ENCODE measurements around the gene CHRNA9. TPM values are rescaled to one million over a fixed set of nuclear protein-coding genes. Genes with fewer than 3 reads are reported as not detected.
"Not testable (repeated sequence)": the region's sequence is repeated elsewhere in the genome, so short reads cannot be mapped to it uniquely, and the experiment has no call there.

Gene CHRNA9
- total and polyA plus RNA-seq, 2 experiments from 2014 or later = 0.58 to 5.7 TPM

- not testable (repeated sequence) for H3K4me3 Mint-ChIP-seq; H3K79me2 ChIP-seq (replicated peaks; ENCODE audit: insufficient read depth); ATAC-seq; H3K27ac Mint-ChIP-seq; H3F3A ChIP-seq (replicated peaks; ENCODE audit: low read depth); H3K4me2 ChIP-seq; H3K4me3 ChIP-seq; DNase-seq (ENCODE audit: low spot score); H3K36me3 ChIP-seq (ENCODE audit: insufficient read depth); H3K9me3 Mint-ChIP-seq; H3K27me3 ChIP-seq (ENCODE audit: insufficient read depth); H3K27ac ChIP-seq (ENCODE audit: low read depth); H3K4me1 ChIP-seq (ENCODE audit: insufficient read depth); H3K9me2 ChIP-seq (ENCODE audit: insufficient read depth); H4K20me1 ChIP-seq (replicated peaks; ENCODE audit: insufficient read depth); H3K36me3 Mint-ChIP-seq (ENCODE audit: low read depth)
- peak overlapping the region; percentile 47; the same call in 1 of the 2 replicates for H2AFZ ChIP-seq
- Mint-ChIP-seq H3K4me1 (peaks cover 15% of the 10 kb centered on the region), H3K27me3 (ENCODE audit: insufficient read depth, low read depth, poor library complexity) (peaks cover 12% of the 10 kb centered on the region)
These were observed 57.1 kb downstream of the CHRNA9 start for GRCh38 chr4:40392241-40392640.

DNA sequence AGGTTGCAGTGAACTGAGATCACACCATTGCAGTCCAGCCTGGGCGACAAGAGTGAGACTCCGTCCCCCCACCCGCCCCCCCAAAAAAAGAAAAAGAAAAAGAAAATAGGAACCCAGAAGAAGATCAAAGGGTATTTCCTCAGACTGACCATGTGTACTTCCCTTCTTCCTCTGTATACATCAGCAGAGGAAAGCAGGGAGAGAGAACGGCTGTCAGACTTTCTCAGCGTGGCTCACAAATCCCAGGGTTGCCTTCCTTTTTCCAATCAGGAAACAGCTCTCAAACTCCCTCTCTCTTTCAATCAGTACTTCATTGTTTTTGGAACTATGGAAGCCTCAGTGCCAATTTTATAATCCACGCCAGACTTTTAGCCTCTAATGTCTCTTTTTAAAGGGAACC lies 59.1 kb downstream of the CHRNA9 start:
- no peaks in the 10 kb centered on the region for H3K27me3 ChIP-seq (ENCODE audit: insufficient read depth)
- H3F3A ChIP-seq (replicated peaks; ENCODE audit: low read depth) = no peaks in the 10 kb centered on the region
- TF ChIP-seq JUNB (IDR thresholded peaks at IDR 0.05; ENCODE audit: unreplicated experiment) = no peak
- TF ChIP-seq NANOG (IDR thresholded peaks at IDR 0.05; ENCODE audit: borderline replicate concordance) = no peak
- TF ChIP-seq ZNF331 (CRISPR knock-in tag; IDR thresholded peaks at IDR 0.05; ENCODE audit: low read depth) = no peak
- no peak for TF ChIP-seq EZH2 (IDR thresholded peaks at IDR 0.05; ENCODE audit: low read depth, unreplicated experiment)
- no peak for TF ChIP-seq POLR2AphosphoS5 (IDR thresholded peaks at IDR 0.05; ENCODE audit: low read depth)
- TF ChIP-seq STAT1 (IDR thresholded peaks at IDR 0.05; ENCODE audit: unreplicated experiment) = no peak
- no peak for TF ChIP-seq CTCF (conservative IDR thresholded peaks at IDR 0.05; ENCODE audit: low read depth in 2 of 2)
- TF ChIP-seq, protein P1, sequence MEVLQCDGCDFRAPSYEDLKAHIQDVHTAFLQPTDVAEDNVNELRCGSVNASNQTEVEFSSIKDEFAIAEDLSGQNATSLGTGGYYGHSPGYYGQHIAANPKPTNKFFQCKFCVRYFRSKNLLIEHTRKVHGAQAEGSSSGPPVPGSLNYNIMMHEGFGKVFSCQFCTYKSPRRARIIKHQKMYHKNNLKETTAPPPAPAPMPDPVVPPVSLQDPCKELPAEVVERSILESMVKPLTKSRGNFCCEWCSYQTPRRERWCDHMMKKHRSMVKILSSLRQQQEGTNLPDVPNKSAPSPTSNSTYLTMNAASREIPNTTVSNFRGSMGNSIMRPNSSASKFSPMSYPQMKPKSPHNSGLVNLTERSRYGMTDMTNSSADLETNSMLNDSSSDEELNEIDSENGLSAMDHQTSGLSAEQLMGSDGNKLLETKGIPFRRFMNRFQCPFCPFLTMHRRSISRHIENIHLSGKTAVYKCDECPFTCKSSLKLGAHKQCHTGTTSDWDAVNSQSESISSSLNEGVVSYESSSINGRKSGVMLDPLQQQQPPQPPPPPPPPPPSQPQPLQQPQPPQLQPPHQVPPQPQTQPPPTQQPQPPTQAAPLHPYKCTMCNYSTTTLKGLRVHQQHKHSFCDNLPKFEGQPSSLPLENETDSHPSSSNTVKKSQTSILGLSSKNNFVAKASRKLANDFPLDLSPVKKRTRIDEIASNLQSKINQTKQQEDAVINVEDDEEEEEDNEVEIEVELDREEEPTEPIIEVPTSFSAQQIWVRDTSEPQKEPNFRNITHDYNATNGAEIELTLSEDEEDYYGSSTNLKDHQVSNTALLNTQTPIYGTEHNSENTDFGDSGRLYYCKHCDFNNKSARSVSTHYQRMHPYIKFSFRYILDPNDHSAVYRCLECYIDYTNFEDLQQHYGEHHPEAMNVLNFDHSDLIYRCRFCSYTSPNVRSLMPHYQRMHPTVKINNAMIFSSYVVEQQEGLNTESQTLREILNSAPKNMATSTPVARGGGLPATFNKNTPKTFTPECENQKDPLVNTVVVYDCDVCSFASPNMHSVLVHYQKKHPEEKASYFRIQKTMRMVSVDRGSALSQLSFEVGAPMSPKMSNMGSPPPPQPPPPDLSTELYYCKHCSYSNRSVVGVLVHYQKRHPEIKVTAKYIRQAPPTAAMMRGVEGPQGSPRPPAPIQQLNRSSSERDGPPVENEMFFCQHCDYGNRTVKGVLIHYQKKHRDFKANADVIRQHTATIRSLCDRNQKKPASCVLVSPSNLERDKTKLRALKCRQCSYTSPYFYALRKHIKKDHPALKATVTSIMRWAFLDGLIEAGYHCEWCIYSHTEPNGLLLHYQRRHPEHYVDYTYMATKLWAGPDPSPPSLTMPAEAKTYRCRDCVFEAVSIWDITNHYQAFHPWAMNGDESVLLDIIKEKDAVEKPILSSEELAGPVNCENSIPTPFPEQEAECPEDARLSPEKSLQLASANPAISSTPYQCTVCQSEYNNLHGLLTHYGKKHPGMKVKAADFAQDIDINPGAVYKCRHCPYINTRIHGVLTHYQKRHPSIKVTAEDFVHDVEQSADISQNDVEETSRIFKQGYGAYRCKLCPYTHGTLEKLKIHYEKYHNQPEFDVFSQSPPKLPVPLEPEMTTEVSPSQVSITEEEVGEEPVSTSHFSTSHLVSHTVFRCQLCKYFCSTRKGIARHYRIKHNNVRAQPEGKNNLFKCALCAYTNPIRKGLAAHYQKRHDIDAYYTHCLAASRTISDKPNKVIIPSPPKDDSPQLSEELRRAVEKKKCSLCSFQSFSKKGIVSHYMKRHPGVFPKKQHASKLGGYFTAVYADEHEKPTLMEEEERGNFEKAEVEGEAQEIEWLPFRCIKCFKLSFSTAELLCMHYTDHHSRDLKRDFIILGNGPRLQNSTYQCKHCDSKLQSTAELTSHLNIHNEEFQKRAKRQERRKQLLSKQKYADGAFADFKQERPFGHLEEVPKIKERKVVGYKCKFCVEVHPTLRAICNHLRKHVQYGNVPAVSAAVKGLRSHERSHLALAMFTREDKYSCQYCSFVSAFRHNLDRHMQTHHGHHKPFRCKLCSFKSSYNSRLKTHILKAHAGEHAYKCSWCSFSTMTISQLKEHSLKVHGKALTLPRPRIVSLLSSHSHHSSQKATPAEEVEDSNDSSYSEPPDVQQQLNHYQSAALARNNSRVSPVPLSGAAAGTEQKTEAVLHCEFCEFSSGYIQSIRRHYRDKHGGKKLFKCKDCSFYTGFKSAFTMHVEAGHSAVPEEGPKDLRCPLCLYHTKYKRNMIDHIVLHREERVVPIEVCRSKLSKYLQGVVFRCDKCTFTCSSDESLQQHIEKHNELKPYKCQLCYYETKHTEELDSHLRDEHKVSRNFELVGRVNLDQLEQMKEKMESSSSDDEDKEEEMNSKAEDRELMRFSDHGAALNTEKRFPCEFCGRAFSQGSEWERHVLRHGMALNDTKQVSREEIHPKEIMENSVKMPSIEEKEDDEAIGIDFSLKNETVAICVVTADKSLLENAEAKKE (CRISPR knock-in tag; IDR thresholded peaks at IDR 0.05) = no peak
- no peak for TF ChIP-seq CREB1 (CRISPR knock-in tag; IDR thresholded peaks at IDR 0.05; ENCODE audit: low read depth)
- TF ChIP-seq REST (IDR thresholded peaks at IDR 0.05; ENCODE audit: unreplicated experiment) = no peak
- TF ChIP-seq ZNF114 (CRISPR knock-in tag; IDR thresholded peaks at IDR 0.05) = no peak
- ATAC-seq (no peak), DNase-seq (ENCODE audit: low spot score) (no peak)
- H3K36me3 Mint-ChIP-seq (ENCODE audit: low read depth) = no peaks in the 10 kb centered on the region
- H3K9me3 Mint-ChIP-seq = no peaks in the 10 kb centered on the region
- H3K4me2 ChIP-seq = no peak overlapping the region
- H3K27ac Mint-ChIP-seq = no peak overlapping the region
- peak overlapping the region; percentile 89; the same call in 1 of the 2 replicates for H2AFZ ChIP-seq
- peaks cover 10% of the 10 kb centered on the region for H3K27me3 Mint-ChIP-seq (ENCODE audit: insufficient read depth, low read depth, poor library complexity)
- no peak overlapping the region for H3K4me3 ChIP-seq
- no peaks in the 10 kb centered on the region; the same call in 1 of the 2 replicates for H3K9me2 ChIP-seq (ENCODE audit: insufficient read depth)
- H3K4me1 Mint-ChIP-seq = peaks cover 9% of the 10 kb centered on the region
- H4K20me1 ChIP-seq (replicated peaks; ENCODE audit: insufficient read depth) = no peaks in the 10 kb centered on the region
- H3K79me2 ChIP-seq (replicated peaks; ENCODE audit: insufficient read depth) = no peaks in the 10 kb centered on the region
- no peaks in the 10 kb centered on the region for H3K36me3 ChIP-seq (ENCODE audit: insufficient read depth)
- no peak overlapping the region for H3K4me3 Mint-ChIP-seq
- H3K4me1 ChIP-seq (ENCODE audit: insufficient read depth) = peaks cover 9% of the 10 kb centered on the region
- no peak overlapping the region for H3K27ac ChIP-seq (ENCODE audit: low read depth)
